Measurements from ENCODE around the gene SOX5.

DNA sequence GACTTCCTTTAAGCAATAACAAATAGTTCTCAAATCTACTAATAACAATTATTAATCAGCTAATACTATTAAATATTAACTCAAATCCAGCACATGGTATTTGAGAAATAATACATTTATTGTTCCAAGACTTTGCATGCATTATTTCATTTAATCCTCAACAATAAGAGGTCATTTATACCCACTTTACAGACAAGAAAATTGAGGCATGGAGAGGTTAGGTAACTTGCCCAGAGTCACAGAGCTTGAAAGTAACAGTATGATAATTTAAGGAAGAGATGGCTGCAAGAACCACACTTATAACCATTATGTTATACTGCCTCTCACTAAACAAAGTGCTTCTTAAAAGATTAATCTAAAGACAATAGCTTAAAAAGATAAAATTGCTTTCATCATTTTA lies 318.9 kb downstream of the SOX5 start:
- TF ChIP-seq CTCF (IDR thresholded peaks at IDR 0.05) (no peak), POLR2AphosphoS5 (IDR thresholded peaks at IDR 0.05; ENCODE audit: insufficient read depth in 1 of 2, low read depth in 1 of 2) (no peak), POLR2A (IDR thresholded peaks at IDR 0.05) (no peak)

All from vagina (tissue), 2 donors.